H9 (cell line): ENCODE measurements around the gene ISG15. TPM values are rescaled to one million over a fixed set of nuclear protein-coding genes. Genes with fewer than 3 reads are reported as not detected.
A peak's percentile ranks its signal among the peaks of the same experiment; 100 is the strongest.

Source experiments
- DNase-seq: peaks from one replicate; pipeline ENCODE4 v3.0.0-alpha.2; 2017
- H2AFZ ChIP-seq: one replicate; pipeline ENCODE4 v1.6.1; 2013; ENCODE audit warnings: mild to moderate bottlenecking, low read length, control low read depth, moderate library complexity
- H2AK5ac ChIP-seq: 2 replicates; pipeline ENCODE4 v1.6.1; 2013; ENCODE audit warnings: low read length, control low read depth, mixed read lengths; ENCODE audit not compliant: insufficient read length
- H2BK120ac ChIP-seq: one replicate; pipeline ENCODE4 v1.6.1; 2013; ENCODE audit warnings: low read depth, mild to moderate bottlenecking, low read length, control low read depth, inconsistent platforms; ENCODE audit not compliant: poor library complexity, severe bottlenecking
- H2BK12ac ChIP-seq: 2 replicates; pipeline ENCODE4 v1.6.1; 2013; ENCODE audit warnings: low read length, control low read depth, mixed read lengths, low read depth; ENCODE audit not compliant: insufficient read length
- H2BK15ac ChIP-seq: 2 replicates; pipeline ENCODE4 v1.6.1; 2013; ENCODE audit warnings: low read depth, low read length, control low read depth
- H2BK20ac ChIP-seq: one replicate; pipeline ENCODE4 v1.6.1; 2013; ENCODE audit warnings: low read depth, mild to moderate bottlenecking, low read length, control low read depth, inconsistent platforms; ENCODE audit not compliant: poor library complexity, severe bottlenecking
- H2BK5ac ChIP-seq: 2 replicates; pipeline ENCODE4 v1.6.1; 2013; ENCODE audit warnings: low read length, control low read depth, mixed read lengths; ENCODE audit not compliant: insufficient read length
- H3K14ac ChIP-seq: 2 replicates; pipeline ENCODE4 v1.6.1; 2013; ENCODE audit warnings: low read length, control low read depth; ENCODE audit not compliant: insufficient read depth
- H3K18ac ChIP-seq: 2 replicates; pipeline ENCODE4 v1.6.1; 2013; ENCODE audit warnings: low read depth, mild to moderate bottlenecking, mixed read lengths, low read length, control low read depth; ENCODE audit not compliant: insufficient read length
- H3K23ac ChIP-seq: 2 replicates; pipeline ENCODE4 v1.6.1; 2013; ENCODE audit warnings: low read length, control low read depth, mixed read lengths, low read depth; ENCODE audit not compliant: insufficient read length
- H3K23me2 ChIP-seq: 2 replicates; pipeline ENCODE4 v1.6.1; 2013; ENCODE audit warnings: low read depth, mild to moderate bottlenecking, mixed read lengths, low read length, control low read depth; ENCODE audit not compliant: insufficient read length, poor library complexity, severe bottlenecking
- H3K27ac ChIP-seq: 2 replicates; pipeline ENCODE4 v1.5.1; 2013; ENCODE audit warnings: low read length, control low read depth, mixed read lengths, low read depth; ENCODE audit not compliant: insufficient read length
- H3K27me3 ChIP-seq: 2 replicates; pipeline ENCODE4 v1.6.1; 2013; ENCODE audit warnings: low read length, control low read depth, inconsistent platforms; ENCODE audit not compliant: insufficient read depth
- H3K4ac ChIP-seq: 2 replicates; pipeline ENCODE4 v1.6.1; 2013; ENCODE audit warnings: low read depth, mild to moderate bottlenecking, control low read depth, inconsistent platforms, low read length, moderate library complexity
- H3K4me1 ChIP-seq: 2 replicates; pipeline ENCODE4 v1.6.1; 2013; ENCODE audit warnings: low read length, control low read depth, inconsistent platforms; ENCODE audit not compliant: insufficient read depth
- H3K4me2 ChIP-seq: 2 replicates; pipeline ENCODE4 v1.6.1; 2013; ENCODE audit warnings: low read length, control low read depth, mixed read lengths; ENCODE audit not compliant: insufficient read length, insufficient read depth
- H3K56ac ChIP-seq: 2 replicates; pipeline ENCODE4 v1.6.1; 2013; ENCODE audit warnings: low read depth, mild to moderate bottlenecking, mixed read lengths, low read length, control low read depth; ENCODE audit not compliant: insufficient read length
- H3K79me1 ChIP-seq: 2 replicates; pipeline ENCODE4 v1.6.1; 2013; ENCODE audit warnings: low read depth, mild to moderate bottlenecking, moderate library complexity, low read length, control low read depth, inconsistent platforms; ENCODE audit not compliant: insufficient read depth, poor library complexity, severe bottlenecking
- H3K79me2 ChIP-seq: 2 replicates; pipeline ENCODE4 v1.6.1; 2013; ENCODE audit warnings: low read length, control low read depth, inconsistent platforms; ENCODE audit not compliant: insufficient read depth
- H3K9ac ChIP-seq: 2 replicates; pipeline ENCODE4 v1.6.1; 2013; ENCODE audit warnings: low read length, control low read depth, mixed read lengths; ENCODE audit not compliant: insufficient read length; ENCODE audit errors: extremely low read depth
- H3K9me3 ChIP-seq: one replicate; pipeline ENCODE4 v1.6.1; 2013; ENCODE audit warnings: low read depth, low read length, inconsistent platforms; ENCODE audit not compliant: control insufficient read depth
- H3T11ph ChIP-seq: one replicate; pipeline ENCODE4 v1.6.1; 2013; ENCODE audit warnings: mild to moderate bottlenecking, low read length, control low read depth, inconsistent platforms
- H4K20me1 ChIP-seq: one replicate; pipeline ENCODE4 v1.6.1; 2013; ENCODE audit not compliant: control insufficient read depth, insufficient read length, insufficient read depth
- H4K5ac ChIP-seq: 2 replicates; pipeline ENCODE4 v1.6.1; 2013; ENCODE audit warnings: low read depth, mild to moderate bottlenecking, mixed read lengths, low read length, control low read depth; ENCODE audit not compliant: insufficient read length
- H4K8ac ChIP-seq: replicated peaks from 2 replicates; pipeline ENCODE4 v1.6.1; 2013; ENCODE audit warnings: low read length, control low read depth, mixed read lengths, low read depth; ENCODE audit not compliant: insufficient read length
- H4K91ac ChIP-seq: 2 replicates; pipeline ENCODE4 v1.6.1; 2013; ENCODE audit warnings: low read depth, mild to moderate bottlenecking, moderate library complexity, mixed read lengths, low read length, control low read depth; ENCODE audit not compliant: insufficient read length
- H3K27ac Mint-ChIP-seq, 3 experiments: 2 replicates in 2 of 3; 3 replicates in 1 of 3; pipeline ENCODE4 v1.8.0; 2020 to 2021; ENCODE audit warnings: mixed read lengths in 3 of 3, mild to moderate bottlenecking in 1 of 3, moderate library complexity in 1 of 3
- H3K27me3 Mint-ChIP-seq: 2 replicates; pipeline ENCODE4 v1.8.0; 2021; ENCODE audit warnings: low read depth, mild to moderate bottlenecking, moderate library complexity, mixed read lengths
- H3K36me3 Mint-ChIP-seq, 3 experiments: 2 replicates in 2 of 3; 3 replicates in 1 of 3; pipeline ENCODE4 v1.8.0; 2020 to 2021; ENCODE audit warnings: low read depth in 3 of 3, mixed read lengths in 3 of 3; ENCODE audit not compliant: insufficient read depth in 1 of 3
- H3K4me1 Mint-ChIP-seq, 2 experiments: 2 replicates each; pipeline ENCODE4 v1.8.0; 2020; ENCODE audit warnings: mixed read lengths in 2 of 2
- H3K4me3 Mint-ChIP-seq, 2 experiments: 2 replicates in 1 of 2; 3 replicates in 1 of 2; pipeline ENCODE4 v1.8.0; 2020 to 2021; ENCODE audit warnings: mild to moderate bottlenecking in 2 of 2, mixed read lengths in 2 of 2, moderate library complexity in 1 of 2
- H3K9me3 Mint-ChIP-seq, 2 experiments: 2 replicates in 1 of 2; 3 replicates in 1 of 2; pipeline ENCODE4 v1.8.0; 2020; ENCODE audit warnings: mild to moderate bottlenecking in 2 of 2, mixed read lengths in 2 of 2, moderate library complexity in 1 of 2
- CTCF ChIP-seq: fragments of 200-600 bp; sonication (generic); conservative IDR thresholded peaks from 3 replicates; pipeline ENCODE4 v1.8.0; 2021; ENCODE audit warnings: antibody characterized with exemption, mild to moderate bottlenecking
- WGBS: extraction: QIAGEN DNeasy Blood & Tissue Kit; methylation state at CpG from one replicate; pipeline ENCODE4 v1.1.7; 2013; ENCODE audit warnings: missing lambda C conversion rate, low lambda C conversion rate, mixed read lengths; ENCODE audit not compliant: insufficient read length; ENCODE audit errors: extremely low coverage; 5-methylcytosine and 5-hydroxymethylcytosine counted together
- total RNA-seq: library from RNA; stranded (reverse); gene quantifications from 2 replicates; pipeline ENCODE4 v1.2.1, GENCODE V29; 2021

The ISG15 gene
- total RNA-seq, 1 experiment from 2014 or later: 39.7 TPM

DNA sequence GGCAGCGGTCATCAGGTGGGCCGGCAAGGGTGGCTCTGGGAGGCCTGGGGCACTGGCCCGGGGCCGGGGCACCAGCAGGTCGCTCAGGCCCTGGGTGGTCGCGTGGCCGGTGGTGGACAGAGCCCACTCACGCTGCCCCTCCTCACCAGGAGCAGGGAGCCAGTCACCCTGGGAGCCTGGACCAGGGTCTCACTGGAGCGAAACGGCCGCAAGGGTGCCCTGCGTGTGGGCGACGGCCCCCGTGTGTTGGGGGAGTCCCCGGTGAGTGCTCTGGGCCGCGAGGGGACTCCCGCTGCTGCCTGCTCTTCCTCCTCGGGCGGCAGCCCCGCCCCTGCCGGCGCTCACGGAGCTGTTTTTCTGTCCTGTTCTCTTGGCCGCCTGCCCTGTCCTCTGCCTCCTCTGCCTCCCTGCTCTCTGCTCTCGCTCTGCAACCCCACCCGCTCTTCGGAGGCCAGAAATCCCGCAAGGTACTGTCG is 37.3 kb downstream of the ISG15 start:
- H3T11ph ChIP-seq: no peak overlapping the region
- no peaks in the 10 kb centered on the region; the same call in 1 of the 2 replicates for H3K79me2 ChIP-seq
- H3K23ac ChIP-seq: no peak overlapping the region
- H3K14ac ChIP-seq: no peak overlapping the region
- H3K36me3 Mint-ChIP-seq: peaks cover 13 to 55% (median 52%) of the 10 kb centered on the region in 3 experiments
- no peaks in the 10 kb centered on the region; the same call in 1 of the 2 replicates for H3K27me3 ChIP-seq
- no CpG with 5 or more reads among the region's 32 CpGs for WGBS
- H3K9me3 ChIP-seq: no peaks in the 10 kb centered on the region
- no peak overlapping the region for H3K18ac ChIP-seq
- no peak overlapping the region for H3K4me3 Mint-ChIP-seq
- no peak overlapping the region for H2BK20ac ChIP-seq
- H4K91ac ChIP-seq: no peak overlapping the region
- no peak overlapping the region for H3K56ac ChIP-seq
- no peak overlapping the region for H2BK12ac ChIP-seq
- no peaks in the 10 kb centered on the region for H3K4me1 ChIP-seq
- H4K8ac ChIP-seq: no peak overlapping the region
- no peaks in the 10 kb centered on the region; a peak in 1 of 4 replicates for H3K4me1 Mint-ChIP-seq
- H3K9me3 Mint-ChIP-seq: no peaks in the 10 kb centered on the region
- H2BK5ac ChIP-seq: no peak overlapping the region
- no peak overlapping the region for H3K9ac ChIP-seq
- no peak overlapping the region for H2BK120ac ChIP-seq
- no peak overlapping the region for H2AK5ac ChIP-seq
- no peaks in the 10 kb centered on the region for H3K27me3 Mint-ChIP-seq
- no peaks in the 10 kb centered on the region for H3K23me2 ChIP-seq
- no peak for TF ChIP-seq CTCF
- no peak overlapping the region for H3K4me2 ChIP-seq
- no peak overlapping the region for H2AFZ ChIP-seq
- H3K4ac ChIP-seq: no peak overlapping the region
- DNase-seq: no peak
- H4K20me1 ChIP-seq: no peaks in the 10 kb centered on the region
- H4K5ac ChIP-seq: no peak overlapping the region
- peak overlapping the region in 2 of 3 experiments; percentile 85 to 89; a peak in 3 of 7 replicates for H3K27ac Mint-ChIP-seq
- no peaks in the 10 kb centered on the region for H3K79me1 ChIP-seq
- H2BK15ac ChIP-seq: no peak overlapping the region
- H3K27ac ChIP-seq: no peak overlapping the region
